WTC11 (cell line): Measurements from ENCODE around the gene SYT8. TPM values are rescaled to one million over a fixed set of nuclear protein-coding genes. Genes with fewer than 3 reads are reported as not detected.

Experiments
- ATAC-seq: fragments of 200-7000 bp; cut with Tn5 transposase; 2 replicates; pipeline ENCODE4 v1.10.0; 2021; ENCODE audit warnings: mild to moderate bottlenecking, moderate library complexity
- CTCF ChIA-PET: fragments of 300-600 bp; sonication (Branson Sonifier 250); formaldehyde crosslinking; loops from one replicate; lab custom pipeline; 2021; ENCODE audit warnings: antibody characterized with exemption; lab: Charles Lee
- POLR2A ChIA-PET: fragments of 350-600 bp; sonication (Branson Sonifier 250); formaldehyde crosslinking; loops from one replicate; lab custom pipeline; 2021; ENCODE audit warnings: antibody characterized with exemption; lab: Charles Lee
- DNase-seq: peaks from one replicate; pipeline ENCODE4 v3.0.0; 2021; ENCODE audit warnings: low spot score
- H3K27ac Mint-ChIP-seq: 2 replicates; pipeline ENCODE4 v1.8.0; 2021; ENCODE audit warnings: mixed read lengths
- H3K27me3 Mint-ChIP-seq: 2 replicates; pipeline ENCODE4 v1.8.0; 2021; ENCODE audit warnings: low read depth, mild to moderate bottlenecking, moderate library complexity, mixed read lengths
- H3K36me3 Mint-ChIP-seq: 2 replicates; pipeline ENCODE4 v1.8.0; 2021; ENCODE audit warnings: mixed read lengths
- H3K4me1 Mint-ChIP-seq: 2 replicates; pipeline ENCODE4 v1.8.0; 2022; ENCODE audit warnings: mixed read lengths
- H3K4me3 Mint-ChIP-seq: 2 replicates; pipeline ENCODE4 v1.8.0; 2021; ENCODE audit warnings: mild to moderate bottlenecking, moderate library complexity, mixed read lengths
- H3K9me3 Mint-ChIP-seq: 2 replicates; pipeline ENCODE4 v1.8.0; 2021; ENCODE audit warnings: mixed read lengths
- ATF1 ChIP-seq: sonication (generic); formaldehyde crosslinking; IDR thresholded peaks from 2 replicates; pipeline ENCODE4 v1.8.1; 2023; ENCODE audit warnings: mild to moderate bottlenecking, moderate library complexity, missing genetic modification reagents
- ESRRA ChIP-seq: sonication (generic); formaldehyde crosslinking; IDR thresholded peaks from 2 replicates; pipeline ENCODE4 v1.8.1; 2022; ENCODE audit warnings: mild to moderate bottlenecking, missing genetic modification reagents, borderline replicate concordance
- FOXJ3 ChIP-seq: sonication (generic); formaldehyde crosslinking; IDR thresholded peaks from 2 replicates; pipeline ENCODE4 v1.9.0; 2021; ENCODE audit warnings: missing genetic modification reagents, mild to moderate bottlenecking, borderline replicate concordance
- FOXP4 ChIP-seq: sonication (generic); formaldehyde crosslinking; IDR thresholded peaks from 2 replicates; pipeline ENCODE4 v1.8.0; 2022; ENCODE audit warnings: mild to moderate bottlenecking, missing genetic modification reagents
- HMGA2 ChIP-seq: fragments of 250-450 bp; sonication (Bioruptor Pico); IDR thresholded peaks from 2 replicates; pipeline ENCODE4 v1.4.0; 2021; ENCODE audit warnings: mild to moderate bottlenecking, moderate library complexity
- HMGXB4 ChIP-seq: sonication (generic); formaldehyde crosslinking; IDR thresholded peaks from 2 replicates; pipeline ENCODE4 v1.8.1; 2023; ENCODE audit warnings: mild to moderate bottlenecking, moderate library complexity, missing genetic modification reagents
- MLX ChIP-seq: sonication (generic); formaldehyde crosslinking; IDR thresholded peaks from 2 replicates; pipeline ENCODE4 v1.8.1; 2023; ENCODE audit warnings: mild to moderate bottlenecking, missing genetic modification reagents, moderate library complexity
- PREB ChIP-seq: sonication (generic); formaldehyde crosslinking; IDR thresholded peaks from 2 replicates; pipeline ENCODE4 v1.8.1; 2022; ENCODE audit warnings: mild to moderate bottlenecking, missing genetic modification reagents, moderate library complexity, borderline replicate concordance
- SMAD3 ChIP-seq: sonication (generic); formaldehyde crosslinking; IDR thresholded peaks from 2 replicates; pipeline ENCODE4 v1.8.0; 2022; ENCODE audit warnings: missing genetic modification reagents, mild to moderate bottlenecking, borderline replicate concordance
- TCF7 ChIP-seq: sonication (generic); formaldehyde crosslinking; IDR thresholded peaks from 2 replicates; pipeline ENCODE4 v1.8.0; 2022; ENCODE audit warnings: mild to moderate bottlenecking, low read depth, missing genetic modification reagents, moderate library complexity
- TP53 ChIP-seq: sonication (generic); formaldehyde crosslinking; IDR thresholded peaks from 2 replicates; pipeline ENCODE4 v1.8.1; 2023; ENCODE audit warnings: mild to moderate bottlenecking, missing genetic modification reagents
- ZBTB21 ChIP-seq: sonication (generic); formaldehyde crosslinking; IDR thresholded peaks from 2 replicates; pipeline ENCODE4 v1.8.1; 2023; ENCODE audit warnings: mild to moderate bottlenecking, missing genetic modification reagents, borderline replicate concordance
- ZMAT4 ChIP-seq: fragments of 250-450 bp; sonication (Bioruptor Pico); IDR thresholded peaks from 2 replicates; pipeline ENCODE4 v1.9.0; 2021; ENCODE audit warnings: mild to moderate bottlenecking
- ZNF232 ChIP-seq: sonication (generic); formaldehyde crosslinking; IDR thresholded peaks from 2 replicates; pipeline ENCODE4 v1.8.0; 2022; ENCODE audit warnings: mild to moderate bottlenecking, missing genetic modification reagents
- ZNF281 ChIP-seq: sonication (generic); formaldehyde crosslinking; IDR thresholded peaks from 2 replicates; pipeline ENCODE4 v1.8.0; 2023; ENCODE audit warnings: mild to moderate bottlenecking, missing genetic modification reagents
- ZNF423 ChIP-seq: fragments of 250-450 bp; sonication (Bioruptor Pico); IDR thresholded peaks from 2 replicates; pipeline ENCODE4 v2.1.2; 2022; ENCODE audit warnings: mild to moderate bottlenecking, moderate library complexity
- ZNF671 ChIP-seq: fragments of 250-450 bp; sonication (Bioruptor Pico); IDR thresholded peaks from 2 replicates; pipeline ENCODE4 v1.8.0; 2021; ENCODE audit warnings: mild to moderate bottlenecking
- total RNA-seq: library from RNA; stranded (reverse); gene quantifications from 3 replicates; pipeline ENCODE4 v1.2.3, GENCODE V29; 2021
- TF ChIP-seq, protein P1 (sequence below): sonication (generic); formaldehyde crosslinking; IDR thresholded peaks from 2 replicates; pipeline ENCODE4 v1.8.0; 2023; ENCODE audit warnings: missing genetic modification reagents, mild to moderate bottlenecking, borderline replicate concordance
- TF ChIP-seq, protein P2 (sequence below): sonication (generic); formaldehyde crosslinking; IDR thresholded peaks from 2 replicates; pipeline ENCODE4 v1.8.1; 2022; ENCODE audit warnings: mild to moderate bottlenecking, moderate library complexity, missing genetic modification reagents

The SYT8 gene
- total RNA-seq, 1 experiment from 2014 or later = 0.37 TPM

GRCh38 chr11:1878137-1879031 lies 43.6 kb downstream of the SYT8 start:
- CTCF ChIA-PET = interaction anchor here (0.9 to 6.0 kb wide), 7 partner anchors 53 to 273 kb away, joined by 3 to 69 read pairs (median 4); no protein-coding TSS in a partner anchor
- Mint-ChIP-seq H3K27me3 (no peaks in the 10 kb centered on the region; the same call in 1 of the 2 replicates), H3K9me3 (no peaks in the 10 kb centered on the region), H3K4me3 (no peak overlapping the region), H3K36me3 (no peaks in the 10 kb centered on the region), H3K4me1 (0 out of 2 replicates have a peak, but pooled peaks cover 3% of the 10 kb centered on the region), H3K27ac (no peak overlapping the region)
- POLR2A ChIA-PET = no interaction called here
- TF ChIP-seq HMGXB4 (CRISPR knock-in tag) (no peak), SMAD3 (no peak), ZNF281 (CRISPR knock-in tag) (no peak), TCF7 (CRISPR knock-in tag) (no peak), ZNF671 (CRISPR knock-in tag) (no peak), ZBTB21 (CRISPR knock-in tag) (no peak), ZNF423 (CRISPR knock-in tag) (no peak), MLX (CRISPR knock-in tag) (no peak), TP53 (CRISPR knock-in tag) (no peak), HMGA2 (CRISPR knock-in tag) (no peak), ZMAT4 (CRISPR knock-in tag) (no peak), ZNF232 (CRISPR knock-in tag) (no peak), ATF1 (CRISPR knock-in tag) (no peak), FOXP4 (no peak), FOXJ3 (CRISPR knock-in tag) (no peak), ESRRA (CRISPR knock-in tag) (no peak), PREB (CRISPR knock-in tag) (no peak)
- TF ChIP-seq, protein P1, sequence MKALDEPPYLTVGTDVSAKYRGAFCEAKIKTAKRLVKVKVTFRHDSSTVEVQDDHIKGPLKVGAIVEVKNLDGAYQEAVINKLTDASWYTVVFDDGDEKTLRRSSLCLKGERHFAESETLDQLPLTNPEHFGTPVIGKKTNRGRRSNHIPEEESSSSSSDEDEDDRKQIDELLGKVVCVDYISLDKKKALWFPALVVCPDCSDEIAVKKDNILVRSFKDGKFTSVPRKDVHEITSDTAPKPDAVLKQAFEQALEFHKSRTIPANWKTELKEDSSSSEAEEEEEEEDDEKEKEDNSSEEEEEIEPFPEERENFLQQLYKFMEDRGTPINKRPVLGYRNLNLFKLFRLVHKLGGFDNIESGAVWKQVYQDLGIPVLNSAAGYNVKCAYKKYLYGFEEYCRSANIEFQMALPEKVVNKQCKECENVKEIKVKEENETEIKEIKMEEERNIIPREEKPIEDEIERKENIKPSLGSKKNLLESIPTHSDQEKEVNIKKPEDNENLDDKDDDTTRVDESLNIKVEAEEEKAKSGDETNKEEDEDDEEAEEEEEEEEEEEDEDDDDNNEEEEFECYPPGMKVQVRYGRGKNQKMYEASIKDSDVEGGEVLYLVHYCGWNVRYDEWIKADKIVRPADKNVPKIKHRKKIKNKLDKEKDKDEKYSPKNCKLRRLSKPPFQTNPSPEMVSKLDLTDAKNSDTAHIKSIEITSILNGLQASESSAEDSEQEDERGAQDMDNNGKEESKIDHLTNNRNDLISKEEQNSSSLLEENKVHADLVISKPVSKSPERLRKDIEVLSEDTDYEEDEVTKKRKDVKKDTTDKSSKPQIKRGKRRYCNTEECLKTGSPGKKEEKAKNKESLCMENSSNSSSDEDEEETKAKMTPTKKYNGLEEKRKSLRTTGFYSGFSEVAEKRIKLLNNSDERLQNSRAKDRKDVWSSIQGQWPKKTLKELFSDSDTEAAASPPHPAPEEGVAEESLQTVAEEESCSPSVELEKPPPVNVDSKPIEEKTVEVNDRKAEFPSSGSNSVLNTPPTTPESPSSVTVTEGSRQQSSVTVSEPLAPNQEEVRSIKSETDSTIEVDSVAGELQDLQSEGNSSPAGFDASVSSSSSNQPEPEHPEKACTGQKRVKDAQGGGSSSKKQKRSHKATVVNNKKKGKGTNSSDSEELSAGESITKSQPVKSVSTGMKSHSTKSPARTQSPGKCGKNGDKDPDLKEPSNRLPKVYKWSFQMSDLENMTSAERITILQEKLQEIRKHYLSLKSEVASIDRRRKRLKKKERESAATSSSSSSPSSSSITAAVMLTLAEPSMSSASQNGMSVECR (CRISPR knock-in tag) = no peak
- TF ChIP-seq, protein P2, sequence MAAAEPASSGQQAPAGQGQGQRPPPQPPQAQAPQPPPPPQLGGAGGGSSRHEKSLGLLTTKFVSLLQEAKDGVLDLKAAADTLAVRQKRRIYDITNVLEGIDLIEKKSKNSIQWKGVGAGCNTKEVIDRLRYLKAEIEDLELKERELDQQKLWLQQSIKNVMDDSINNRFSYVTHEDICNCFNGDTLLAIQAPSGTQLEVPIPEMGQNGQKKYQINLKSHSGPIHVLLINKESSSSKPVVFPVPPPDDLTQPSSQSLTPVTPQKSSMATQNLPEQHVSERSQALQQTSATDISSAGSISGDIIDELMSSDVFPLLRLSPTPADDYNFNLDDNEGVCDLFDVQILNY (CRISPR knock-in tag) = no peak
- ATAC-seq = no peak
- DNase-seq = no peak
